ENCODE results near the gene AGAP1.

The AGAP1 gene

GRCh38 chr2:235623752-235624151 lies 129.9 kb downstream of the AGAP1 start:
- Histone ChIP-seq H3F3A (ENCODE audit: control insufficient read depth, insufficient read depth) (no peaks in the 10 kb centered on the region), H3K9me3 (ENCODE audit: control insufficient read depth, insufficient read depth, low read length) (no peaks in the 10 kb centered on the region), H4K20me1 (ENCODE audit: control insufficient read depth, insufficient read depth, low read depth, low read length) (no peaks in the 10 kb centered on the region)

GRCh38 chr2:235626658-235627057 lies 132.8 kb downstream of the AGAP1 start:
- Histone ChIP-seq H3K4me1 (ENCODE audit: control insufficient read depth, low read length) (no peaks in the 10 kb centered on the region), H3K9me3 (ENCODE audit: control insufficient read depth, insufficient read depth, low read length) (no peaks in the 10 kb centered on the region), H3K4me3 (ENCODE audit: low read length) (no peak overlapping the region), H3K27me3 (ENCODE audit: control insufficient read depth, low read length) (no peaks in the 10 kb centered on the region), H3K27ac (ENCODE audit: low read depth, low read length) (no peak overlapping the region), H3K4me2 (ENCODE audit: low read length) (no peak overlapping the region), H3K79me2 (ENCODE audit: control insufficient read depth, low read length) (no peaks in the 10 kb centered on the region), H3F3A (ENCODE audit: control insufficient read depth, insufficient read depth) (no peaks in the 10 kb centered on the region), H3K9me2 (replicated peaks; ENCODE audit: control insufficient read depth, low read length) (no peaks in the 10 kb centered on the region), H3K36me3 (ENCODE audit: control insufficient read depth, low read length) (no peaks in the 10 kb centered on the region), H4K20me1 (ENCODE audit: control insufficient read depth, insufficient read depth, low read depth, low read length) (no peaks in the 10 kb centered on the region)
- TF ChIP-seq CTCF (IDR thresholded peaks at IDR 0.05; ENCODE audit: low read depth, low read length, poor library complexity, severe bottlenecking) (no peak), EZH2phosphoT487 (IDR thresholded peaks at IDR 0.05; ENCODE audit: borderline replicate concordance, low read length) (no peak)

More at GRCh38 chr2:235623752-235624151, 129.9 kb downstream of the AGAP1 start:
- Histone ChIP-seq H3K27ac (ENCODE audit: low read depth, low read length) (no peak overlapping the region), H3K4me2 (ENCODE audit: low read length) (no peak overlapping the region), H3K4me3 (ENCODE audit: low read length) (no peak overlapping the region), H3K9me2 (replicated peaks; ENCODE audit: control insufficient read depth, low read length) (no peaks in the 10 kb centered on the region), H3K36me3 (ENCODE audit: control insufficient read depth, low read length) (no peaks in the 10 kb centered on the region), H3K4me1 (ENCODE audit: control insufficient read depth, low read length) (no peaks in the 10 kb centered on the region), H3K27me3 (ENCODE audit: control insufficient read depth, low read length) (no peaks in the 10 kb centered on the region), H3K79me2 (ENCODE audit: control insufficient read depth, low read length) (no peaks in the 10 kb centered on the region)
- TF ChIP-seq EZH2phosphoT487 (IDR thresholded peaks at IDR 0.05; ENCODE audit: borderline replicate concordance, low read length) (no peak), CTCF (IDR thresholded peaks at IDR 0.05; ENCODE audit: low read depth, low read length, poor library complexity, severe bottlenecking) (no peak)

GRCh38 chr2:235627682-235628081 lies 133.8 kb downstream of the AGAP1 start:
- H3K27me3 ChIP-seq (ENCODE audit: control insufficient read depth, low read length): no peaks in the 10 kb centered on the region
- no peaks in the 10 kb centered on the region for H3K79me2 ChIP-seq (ENCODE audit: control insufficient read depth, low read length)
- no peak overlapping the region for H3K27ac ChIP-seq (ENCODE audit: low read depth, low read length)
- no peaks in the 10 kb centered on the region for H3F3A ChIP-seq (ENCODE audit: control insufficient read depth, insufficient read depth)
- no peaks in the 10 kb centered on the region for H4K20me1 ChIP-seq (ENCODE audit: control insufficient read depth, insufficient read depth, low read depth, low read length)
- no peak overlapping the region for H3K4me2 ChIP-seq (ENCODE audit: low read length)
- H3K9me3 ChIP-seq (ENCODE audit: control insufficient read depth, insufficient read depth, low read length): no peaks in the 10 kb centered on the region
- H3K4me1 ChIP-seq (ENCODE audit: control insufficient read depth, low read length): no peaks in the 10 kb centered on the region
- H3K9me2 ChIP-seq (replicated peaks; ENCODE audit: control insufficient read depth, low read length): no peaks in the 10 kb centered on the region
- no peak overlapping the region for H3K4me3 ChIP-seq (ENCODE audit: low read length)
- H3K36me3 ChIP-seq (ENCODE audit: control insufficient read depth, low read length): no peaks in the 10 kb centered on the region
- no peak for TF ChIP-seq EZH2phosphoT487 (IDR thresholded peaks at IDR 0.05; ENCODE audit: borderline replicate concordance, low read length)
- TF ChIP-seq CTCF (IDR thresholded peaks at IDR 0.05; ENCODE audit: low read depth, low read length, poor library complexity, severe bottlenecking): no peak

Measured in DOHH2 (cell line).